Natural killer cell (primary cell): Measurements from ENCODE around the gene ARID1B. TPM values are rescaled to one million over a fixed set of nuclear protein-coding genes. Genes with fewer than 3 reads are reported as not detected.

Source experiments
- ATAC-seq, 3 donors: fragments of 150-1000 bp in 2 of 3; fragments of 200-7000 bp in 1 of 3; cut with Tn5 transposase; 1 replicate in 1 of 3; 2 replicates in 2 of 3; pipeline ENCODE4 v1.10.0; 2021; ENCODE audit warnings: mild to moderate bottlenecking in 2 of 3, moderate library complexity in 2 of 3
- DNase-seq, 2 donors: peaks; one replicate each; pipeline versions ENCODE4 v3.0.0 to v3.0.0-alpha.2; 2013 to 2021; ENCODE audit warnings: mixed read lengths in 1 of 2
- H3K27ac ChIP-seq: one replicate; pipeline ENCODE4 v1.5.1; 2013; ENCODE audit warnings: mild to moderate bottlenecking, low read length
- H3K27me3 ChIP-seq: one replicate; pipeline ENCODE4 v1.6.1; 2013; ENCODE audit warnings: low read length; ENCODE audit not compliant: control insufficient read depth, insufficient read depth
- H3K36me3 ChIP-seq: one replicate; pipeline ENCODE4 v1.6.1; 2013; ENCODE audit warnings: low read length; ENCODE audit not compliant: control insufficient read depth, insufficient read depth
- H3K4me1 ChIP-seq: one replicate; pipeline ENCODE4 v1.6.1; 2013; ENCODE audit warnings: low read length; ENCODE audit not compliant: control insufficient read depth, insufficient read depth
- H3K4me3 ChIP-seq: one replicate; pipeline ENCODE4 v1.5.1; 2013; ENCODE audit warnings: low read length
- H3K9me3 ChIP-seq: one replicate; pipeline ENCODE4 v1.6.1; 2013; ENCODE audit warnings: low read length; ENCODE audit not compliant: control insufficient read depth, insufficient read depth
- H3K27ac Mint-ChIP-seq, 2 donors: one replicate each; pipeline ENCODE4 v1.8.0; 2022; ENCODE audit warnings: mild to moderate bottlenecking in 2 of 2, mixed read lengths in 2 of 2, moderate library complexity in 1 of 2
- H3K27me3 Mint-ChIP-seq, 2 donors: one replicate each; pipeline ENCODE4 v1.8.0; 2022; ENCODE audit warnings: low read depth in 2 of 2, mixed read lengths in 2 of 2
- H3K36me3 Mint-ChIP-seq: one replicate; pipeline ENCODE4 v1.8.0; 2022; ENCODE audit warnings: mixed read lengths
- H3K4me1 Mint-ChIP-seq, 2 donors: one replicate each; pipeline ENCODE4 v1.8.0; 2022; ENCODE audit warnings: mixed read lengths in 2 of 2
- H3K4me3 Mint-ChIP-seq: one replicate; pipeline ENCODE4 v1.8.0; 2022; ENCODE audit warnings: mild to moderate bottlenecking, moderate library complexity, mixed read lengths
- H3K9me3 Mint-ChIP-seq, 2 donors: one replicate each; pipeline ENCODE4 v1.8.0; 2022; ENCODE audit warnings: mixed read lengths in 2 of 2
- CTCF ChIP-seq: fragments of 200-600 bp; IDR thresholded peaks from one replicate; pipeline ENCODE4 v1.8.0; 2022; ENCODE audit warnings: antibody characterized with exemption
- WGBS: methylation state at CpG from one replicate; pipeline ENCODE4 v1.1.7; 2013; ENCODE audit warnings: missing lambda C conversion rate; ENCODE audit not compliant: insufficient coverage; 5-methylcytosine and 5-hydroxymethylcytosine counted together
- intact Hi-C: fragments of 100-400 bp; cut with micrococcal nuclease; formaldehyde crosslinking; loops from one replicate; pipeline ENCODE4 v1.14.2; 2022
- total RNA-seq, 4 donors: library from RNA; stranded (reverse); fragments of 120-200 nt in 1 of 4; gene quantifications; one replicate each; pipeline versions ENCODE4 v1.2.3 to v1.2.4, GENCODE V29; 2013 to 2022

ARID1B gene
- total RNA-seq, 3 donors from 2014 or later (not counting 1 experiment from before 2014, with no cell fraction given): 180 to 201 (median 189) TPM

GRCh38 chr6:157106487-157106886, 329.3 kb downstream of the ARID1B start:
- Histone ChIP-seq H3K9me3 (no peaks in the 10 kb centered on the region), H3K4me3 (no peak overlapping the region), H3K27ac (no peak overlapping the region), H3K36me3 (peaks cover 4% of the 10 kb centered on the region), H3K27me3 (no peaks in the 10 kb centered on the region), H3K4me1 (no peaks in the 10 kb centered on the region)
- TF ChIP-seq CTCF: no peak
- ATAC-seq (peak in 1 of 3 donors; percentile 27), DNase-seq (no peak)
- H3K27me3 Mint-ChIP-seq: no peaks in the 10 kb centered on the region
- peak overlapping the region; percentile 60 to 79 for H3K27ac Mint-ChIP-seq
- H3K4me3 Mint-ChIP-seq: no peak overlapping the region
- peaks cover 41 to 43% of the 10 kb centered on the region in 2 donors for H3K4me1 Mint-ChIP-seq
- 87% methylated on average over 2 of the region's 2 CpGs for WGBS
- H3K36me3 Mint-ChIP-seq: no peaks in the 10 kb centered on the region
- intact Hi-C loops: no loop called here
- H3K9me3 Mint-ChIP-seq: no peaks in the 10 kb centered on the region

- H3K9me3 ChIP-seq: no peaks in the 10 kb centered on the region
- H3K4me3 Mint-ChIP-seq: no peak overlapping the region
- H3K4me1 Mint-ChIP-seq: peaks cover 39 to 41% of the 10 kb centered on the region in 2 donors
- no peak for TF ChIP-seq CTCF
- no peak overlapping the region for H3K27ac ChIP-seq
- no peaks in the 10 kb centered on the region for H3K27me3 Mint-ChIP-seq
- peaks cover 6% of the 10 kb centered on the region for H3K36me3 ChIP-seq
- ATAC-seq (no peak), DNase-seq (no peak)
- WGBS: 67% methylated on average over 2 of the region's 4 CpGs
- H3K9me3 Mint-ChIP-seq: no peaks in the 10 kb centered on the region
- H3K4me1 ChIP-seq: no peaks in the 10 kb centered on the region
- H3K27me3 ChIP-seq: no peaks in the 10 kb centered on the region
- H3K27ac Mint-ChIP-seq: peak overlapping the region; percentile 65 to 90
- intact Hi-C loops: no loop called here
- no peaks in the 10 kb centered on the region for H3K36me3 Mint-ChIP-seq
- no peak overlapping the region for H3K4me3 ChIP-seq
Measured at GRCh38 chr6:157107571-157107914, 330.4 kb downstream of the ARID1B start.

- no peak overlapping the region for H3K4me3 Mint-ChIP-seq
- intact Hi-C loops: loop anchor here (2.0 kb wide), 1 partner anchor 35 kb away; no protein-coding TSS in a partner anchor
- no peaks in the 10 kb centered on the region for H3K4me1 ChIP-seq
- H3K27me3 Mint-ChIP-seq: no peaks in the 10 kb centered on the region
- H3K4me3 ChIP-seq: no peak overlapping the region
- ATAC-seq (peak; percentile 50 to 78 (median 74)), DNase-seq (no peak)
- TF ChIP-seq CTCF: no peak
- H3K9me3 Mint-ChIP-seq: no peaks in the 10 kb centered on the region
- H3K27ac Mint-ChIP-seq: peak overlapping the region; percentile 65 to 90
- peaks cover 39 to 42% of the 10 kb centered on the region in 2 donors for H3K4me1 Mint-ChIP-seq
- H3K36me3 ChIP-seq: peaks cover 6% of the 10 kb centered on the region
- no peaks in the 10 kb centered on the region for H3K27me3 ChIP-seq
- no peaks in the 10 kb centered on the region for H3K9me3 ChIP-seq
- H3K36me3 Mint-ChIP-seq: peaks cover 2% of the 10 kb centered on the region
- H3K27ac ChIP-seq: no peak overlapping the region
- WGBS: 81% methylated on average over 6 of the region's 6 CpGs
Measured at GRCh38 chr6:157107915-157108651, 330.9 kb downstream of the ARID1B start.
